PC-3 (cell line): ENCODE results near the gene BAMBI. TPM values are rescaled to one million over a fixed set of nuclear protein-coding genes. Genes with fewer than 3 reads are reported as not detected.
"Not testable (repeated sequence)": the region's sequence is repeated elsewhere in the genome, so short reads cannot be mapped to it uniquely, and the experiment has no call there.

Experiments
- ATAC-seq: fragments of 200-7000 bp; cut with Tn5 transposase; 2 replicates; pipeline ENCODE4 v1.9.1; 2020; ENCODE audit warnings: mild to moderate bottlenecking, moderate library complexity
- BruUV-seq: library from RNA; stranded (reverse); fragments of 400-500 nt; replicated peaks from 2 replicates; lab custom pipeline; 2021; lab: Mats Ljungman, UMichigan
- CTCF ChIA-PET: fragments of 300-600 bp; sonication (Branson Sonifier 250); formaldehyde crosslinking; loops from one replicate; lab custom pipeline; 2022; ENCODE audit warnings: antibody characterized with exemption; lab: Charles Lee
- POLR2A ChIA-PET: fragments of 300-600 bp; sonication (Branson Sonifier 250); formaldehyde crosslinking; loops from one replicate; lab custom pipeline; 2022; ENCODE audit warnings: antibody characterized with exemption; ENCODE audit not compliant: unreplicated experiment; lab: Charles Lee
- DNase-seq: peaks from one replicate; pipeline ENCODE4 v3.0.0-alpha.2; 2015
- H2AFZ ChIP-seq: fragments of 300-600 bp; sonication (generic); 2 replicates; pipeline ENCODE4 v1.6.0; 2016; ENCODE audit warnings: antibody characterized with exemption, low read length
- H3F3A ChIP-seq: fragments of 300-600 bp; sonication (generic); one replicate; pipeline ENCODE4 v1.6.0; 2017; ENCODE audit warnings: antibody characterized with exemption, low read length, control low read depth, mild to moderate bottlenecking; ENCODE audit not compliant: unreplicated experiment
- H3K27ac ChIP-seq: fragments of 300-600 bp; sonication (generic); 2 replicates; pipeline ENCODE4 v1.5.1; 2016; ENCODE audit warnings: mild to moderate bottlenecking, low read length
- H3K27me3 ChIP-seq: fragments of 300-600 bp; sonication (generic); 2 replicates; pipeline ENCODE4 v1.6.1; 2016; ENCODE audit warnings: low read length, mixed read lengths
- H3K36me3 ChIP-seq: fragments of 300-600 bp; sonication (generic); 2 replicates; pipeline ENCODE4 v1.6.1; 2016; ENCODE audit warnings: low read depth, mixed run types, low read length, mixed read lengths
- H3K4me1 ChIP-seq: fragments of 300-600 bp; sonication (generic); 2 replicates; pipeline ENCODE4 v1.5.1; 2016; ENCODE audit warnings: low read length; ENCODE audit not compliant: insufficient read depth
- H3K4me2 ChIP-seq: fragments of 300-600 bp; sonication (generic); 2 replicates; pipeline ENCODE4 v1.6.0; 2016; ENCODE audit warnings: low read length
- H3K4me3 ChIP-seq: fragments of 300-600 bp; sonication (generic); 2 replicates; pipeline ENCODE4 v1.5.1; 2016; ENCODE audit warnings: mild to moderate bottlenecking, low read length, mixed read lengths
- H3K79me2 ChIP-seq: fragments of 300-600 bp; sonication (generic); 2 replicates; pipeline ENCODE4 v1.6.1; 2017; ENCODE audit warnings: low read length, mixed read lengths
- H3K9ac ChIP-seq: fragments of 300-600 bp; sonication (generic); 2 replicates; pipeline ENCODE4 v1.6.0; 2016; ENCODE audit warnings: mild to moderate bottlenecking, low read length
- H3K9me2 ChIP-seq: fragments of 300-600 bp; sonication (generic); replicated peaks from 2 replicates; pipeline ENCODE4 v1.6.1; 2016; ENCODE audit warnings: mixed run types, low read length, mixed read lengths
- H3K9me3 ChIP-seq: fragments of 300-600 bp; sonication (generic); 2 replicates; pipeline ENCODE4 v1.6.1; 2016; ENCODE audit warnings: low read length, mixed read lengths
- H4K20me1 ChIP-seq: fragments of 300-600 bp; sonication (generic); 2 replicates; pipeline ENCODE4 v1.6.1; 2016; ENCODE audit warnings: low read length, mixed read lengths
- CTCF ChIP-seq: fragments of 300-600 bp; sonication (generic); conservative IDR thresholded peaks from 2 replicates; pipeline ENCODE4 v1.5.1; 2017; ENCODE audit warnings: antibody characterized with exemption, low read depth, mild to moderate bottlenecking, low read length
- EZH2 ChIP-seq: fragments of 300-600 bp; sonication (generic); IDR thresholded peaks from one replicate; pipeline ENCODE4 v1.6.1; 2017; ENCODE audit warnings: antibody characterized with exemption, mild to moderate bottlenecking, low read length; ENCODE audit not compliant: unreplicated experiment
- EZH2phosphoT487 ChIP-seq: fragments of 300-600 bp; sonication (generic); IDR thresholded peaks from 2 replicates; pipeline ENCODE4 v1.6.1; 2018; ENCODE audit warnings: mild to moderate bottlenecking, antibody characterized with exemption, low read length, borderline replicate concordance
- intact Hi-C: fragments of 100-400 bp; cut with micrococcal nuclease; formaldehyde crosslinking; loops from 2 replicates; pipeline ENCODE4 v1.9.0; 2023
- total RNA-seq: library from RNA; depleted of rRNA; stranded (reverse); fragments of >200 nt; gene quantifications from 2 replicates; pipeline ENCODE4 v1.2.3, GENCODE V29; 2014

Gene BAMBI
- total RNA-seq, 1 experiment from 2014 or later, result 9.6 TPM

GRCh38 chr10:28644647-28645046 lies 32.7 kb upstream of the BAMBI start:
- intact Hi-C loops, result no loop called here
- no peaks in the 10 kb centered on the region for H3K79me2 ChIP-seq
- H3K9ac ChIP-seq, result no peak overlapping the region
- ATAC-seq (no peak), DNase-seq (no peak)
- no peak overlapping the region for H2AFZ ChIP-seq
- no TSS peak for BruUV-seq
- ChIA-PET CTCF (no interaction called here), POLR2A (no interaction called here)
- no peak overlapping the region for H3K4me2 ChIP-seq
- TF ChIP-seq EZH2phosphoT487 (no peak), EZH2 (no peak), CTCF (no peak)
- no peaks in the 10 kb centered on the region for H3K4me1 ChIP-seq
- H4K20me1 ChIP-seq, result no peaks in the 10 kb centered on the region
- H3K27ac ChIP-seq, result no peak overlapping the region
- no peaks in the 10 kb centered on the region for H3F3A ChIP-seq
- no peaks in the 10 kb centered on the region for H3K36me3 ChIP-seq
- H3K27me3 ChIP-seq, result no peaks in the 10 kb centered on the region
- H3K9me2 ChIP-seq, result no peaks in the 10 kb centered on the region
- no peak overlapping the region for H3K4me3 ChIP-seq
- no peaks in the 10 kb centered on the region for H3K9me3 ChIP-seq

- Histone ChIP-seq H3K9me3 (no peaks in the 10 kb centered on the region), H3K27me3 (no peaks in the 10 kb centered on the region), H4K20me1 (no peaks in the 10 kb centered on the region), H3K4me2 (no peak overlapping the region), H2AFZ (no peak overlapping the region), H3K9ac (no peak overlapping the region), H3K27ac (no peak overlapping the region), H3K79me2 (no peaks in the 10 kb centered on the region), H3K9me2 (no peaks in the 10 kb centered on the region), H3K4me3 (no peak overlapping the region), H3K4me1 (no peaks in the 10 kb centered on the region), H3K36me3 (no peaks in the 10 kb centered on the region), H3F3A (no peaks in the 10 kb centered on the region)
- intact Hi-C loops, result no loop called here
- no peak for TF ChIP-seq EZH2phosphoT487
- DNase-seq (no peak), ATAC-seq (no peak)
- no TSS peak for BruUV-seq
- ChIA-PET POLR2A (no interaction called here), CTCF (no interaction called here)
Observed at GRCh38 chr10:28652106-28652505, 25.2 kb upstream of the BAMBI start.

GRCh38 chr10:28652703-28653102 lies 24.6 kb upstream of the BAMBI start:
- no TSS peak for BruUV-seq

GRCh38 chr10:28658824-28659223 lies 18.5 kb upstream of the BAMBI start:
- H3K27ac ChIP-seq, POLR2A ChIA-PET, BruUV-seq: not testable (repeated sequence)

More at GRCh38 chr10:28652703-28653102, 24.6 kb upstream of the BAMBI start:
- Histone ChIP-seq H3K9me3 (no peaks in the 10 kb centered on the region), H3K4me1 (no peaks in the 10 kb centered on the region), H3F3A (no peaks in the 10 kb centered on the region), H3K27me3 (no peaks in the 10 kb centered on the region), H3K36me3 (no peaks in the 10 kb centered on the region), H3K79me2 (no peaks in the 10 kb centered on the region), H3K4me2 (no peak overlapping the region), H4K20me1 (no peaks in the 10 kb centered on the region), H3K9ac (no peak overlapping the region), H3K27ac (no peak overlapping the region), H3K9me2 (no peaks in the 10 kb centered on the region), H2AFZ (no peak overlapping the region), H3K4me3 (no peak overlapping the region)
- intact Hi-C loops, result no loop called here
- no peak for TF ChIP-seq EZH2
- ChIA-PET CTCF (no interaction called here), POLR2A (no interaction called here)
- ATAC-seq, result no peak
- no peak for DNase-seq

More at GRCh38 chr10:28658824-28659223, 18.5 kb upstream of the BAMBI start:
- H3K4me3 ChIP-seq, CTCF ChIA-PET, H3K9me3 ChIP-seq, intact Hi-C loops, H3K9ac ChIP-seq, H3K9me2 ChIP-seq, H3F3A ChIP-seq, H4K20me1 ChIP-seq, H3K4me2 ChIP-seq, H3K36me3 ChIP-seq, H3K27me3 ChIP-seq, H2AFZ ChIP-seq, DNase-seq, H3K79me2 ChIP-seq, ATAC-seq, H3K4me1 ChIP-seq: not testable (repeated sequence)
